ENCODE measurements around the gene EMILIN2. TPM values are rescaled to one million over a fixed set of nuclear protein-coding genes. Genes with fewer than 3 reads are reported as not detected.

EMILIN2 gene
- 8.9 to 14.7 TPM (median 13.9 TPM) in 5 replicates for total RNA-seq (2022; extraction: Qiagen RNA extraction; ENCODE audit: low read depth)

GRCh38 chr18:2846636-2847316 lies at the start of gene EMILIN2:
Gene EMILIN2 (plus strand): TSS chr18:2847006. CDS start chr18:2847189, 183 bp downstream.

Other genes starting within 250 kb of the EMILIN2 start
- gene SMCHD1, start 191.3 kb upstream of the EMILIN2 start, total RNA-seq (2022; extraction: Qiagen RNA extraction; ENCODE audit: low read depth): 12.0 to 25.2 TPM (median 15.4 TPM) in 5 replicates
- gene LPIN2, start 166.1 kb downstream of the EMILIN2 start, total RNA-seq (2022; extraction: Qiagen RNA extraction; ENCODE audit: low read depth): 12.8 to 19.1 TPM (median 18.1 TPM) in 5 replicates